ENCODE data around the gene RALGPS2. TPM values are rescaled to one million over a fixed set of nuclear protein-coding genes. Genes with fewer than 3 reads are reported as not detected.

RALGPS2 gene
- total and polyA plus RNA-seq, 2 of the 13 experiments (the other 11 are each of a cell fraction or from before 2014, with no cell fraction given): 15.6 to 36.0 TPM

GRCh38 chr1:178916448-178917174 is 191.6 kb downstream of the RALGPS2 start (continued):
- TF ChIP-seq, protein P1, sequence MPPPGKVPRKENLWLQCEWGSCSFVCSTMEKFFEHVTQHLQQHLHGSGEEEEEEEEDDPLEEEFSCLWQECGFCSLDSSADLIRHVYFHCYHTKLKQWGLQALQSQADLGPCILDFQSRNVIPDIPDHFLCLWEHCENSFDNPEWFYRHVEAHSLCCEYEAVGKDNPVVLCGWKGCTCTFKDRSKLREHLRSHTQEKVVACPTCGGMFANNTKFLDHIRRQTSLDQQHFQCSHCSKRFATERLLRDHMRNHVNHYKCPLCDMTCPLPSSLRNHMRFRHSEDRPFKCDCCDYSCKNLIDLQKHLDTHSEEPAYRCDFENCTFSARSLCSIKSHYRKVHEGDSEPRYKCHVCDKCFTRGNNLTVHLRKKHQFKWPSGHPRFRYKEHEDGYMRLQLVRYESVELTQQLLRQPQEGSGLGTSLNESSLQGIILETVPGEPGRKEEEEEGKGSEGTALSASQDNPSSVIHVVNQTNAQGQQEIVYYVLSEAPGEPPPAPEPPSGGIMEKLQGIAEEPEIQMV (CRISPR knock-in tag; IDR thresholded peaks at IDR 0.05; ENCODE audit: low read depth): no peak
- TF ChIP-seq CHCHD3 (CRISPR knock-in tag; IDR thresholded peaks at IDR 0.05) (no peak), ZNF296 (CRISPR knock-in tag; conservative IDR thresholded peaks at IDR 0.05) (no peak), BHLHE40 (IDR thresholded peaks at IDR 0.05; ENCODE audit: low read length) (peak; percentile 34; the same call in 1 of the 2 replicates), FOXP1 (IDR thresholded peaks at IDR 0.05) (no peak), FOXP1 (CRISPR knock-in tag; IDR thresholded peaks at IDR 0.05) (peak; percentile 90), ZIK1 (CRISPR knock-in tag; IDR thresholded peaks at IDR 0.05; ENCODE audit: borderline replicate concordance, low read depth) (no peak), MIXL1 (CRISPR knock-in tag; IDR thresholded peaks at IDR 0.05) (peak; percentile 12; the same call in 1 of the 2 replicates), ZBTB34 (CRISPR knock-in tag; IDR thresholded peaks at IDR 0.05) (0 out of 2 replicates have a peak, but pooled peaks have one; percentile 35), ZSCAN25 (CRISPR knock-in tag; IDR thresholded peaks at IDR 0.05) (no peak), HNF4G (IDR thresholded peaks at IDR 0.05; ENCODE audit: borderline replicate concordance, low read depth, low read length) (0 out of 2 replicates have a peak, but pooled peaks have one; percentile 36), HNF4G (CRISPR knock-in tag; IDR thresholded peaks at IDR 0.05; ENCODE audit: borderline replicate concordance, low read depth) (no peak), HNRNPUL1 (IDR thresholded peaks at IDR 0.05; ENCODE audit: low read depth, low read length) (0 out of 2 replicates have a peak, but pooled peaks have one; percentile 22), NBN (conservative IDR thresholded peaks at IDR 0.05) (no peak), FOXA3 (CRISPR knock-in tag; IDR thresholded peaks at IDR 0.05) (peak; percentile 69), MAZ (IDR thresholded peaks at IDR 0.05; ENCODE audit: borderline replicate concordance, low read depth, low read length) (no peak), MAZ (CRISPR knock-in tag; IDR thresholded peaks at IDR 0.05; ENCODE audit: low read depth) (no peak), NONO (IDR thresholded peaks at IDR 0.05) (no peak), NONO (CRISPR knock-in tag; conservative IDR thresholded peaks at IDR 0.05) (0 out of 2 replicates have a peak, but pooled peaks have one; percentile 25), ZNF207 (IDR thresholded peaks at IDR 0.05; ENCODE audit: borderline replicate concordance) (no peak), REPIN1 (CRISPR knock-in tag; IDR thresholded peaks at IDR 0.05; ENCODE audit: borderline replicate concordance, low read depth) (0 out of 2 replicates have a peak, but pooled peaks have one; percentile 32), HDAC1 (CRISPR knock-in tag; IDR thresholded peaks at IDR 0.05) (peak; percentile 14; the same call in 1 of the 2 replicates), SNAI1 (CRISPR knock-in tag; IDR thresholded peaks at IDR 0.05; ENCODE audit: borderline replicate concordance) (no peak), MED1 (CRISPR knock-in tag; IDR thresholded peaks at IDR 0.05) (peak; percentile 74)
- TF ChIP-seq, protein P2, sequence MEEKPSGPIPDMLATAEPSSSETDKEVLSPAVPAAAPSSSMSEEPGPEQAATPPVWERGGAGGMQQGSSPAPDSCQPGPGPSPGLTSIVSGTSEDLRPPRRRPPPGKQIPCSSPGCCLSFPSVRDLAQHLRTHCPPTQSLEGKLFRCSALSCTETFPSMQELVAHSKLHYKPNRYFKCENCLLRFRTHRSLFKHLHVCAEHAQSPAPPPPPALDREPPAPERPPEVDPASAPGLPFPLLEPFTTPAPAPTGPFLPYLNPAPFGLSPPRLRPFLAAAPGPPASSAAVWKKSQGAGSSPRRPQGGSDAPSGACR (CRISPR knock-in tag; IDR thresholded peaks at IDR 0.05): no peak
- TF ChIP-seq, protein P3, sequence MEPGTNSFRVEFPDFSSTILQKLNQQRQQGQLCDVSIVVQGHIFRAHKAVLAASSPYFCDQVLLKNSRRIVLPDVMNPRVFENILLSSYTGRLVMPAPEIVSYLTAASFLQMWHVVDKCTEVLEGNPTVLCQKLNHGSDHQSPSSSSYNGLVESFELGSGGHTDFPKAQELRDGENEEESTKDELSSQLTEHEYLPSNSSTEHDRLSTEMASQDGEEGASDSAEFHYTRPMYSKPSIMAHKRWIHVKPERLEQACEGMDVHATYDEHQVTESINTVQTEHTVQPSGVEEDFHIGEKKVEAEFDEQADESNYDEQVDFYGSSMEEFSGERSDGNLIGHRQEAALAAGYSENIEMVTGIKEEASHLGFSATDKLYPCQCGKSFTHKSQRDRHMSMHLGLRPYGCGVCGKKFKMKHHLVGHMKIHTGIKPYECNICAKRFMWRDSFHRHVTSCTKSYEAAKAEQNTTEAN (CRISPR knock-in tag; conservative IDR thresholded peaks at IDR 0.05): no peak
- TF ChIP-seq, protein P4, sequence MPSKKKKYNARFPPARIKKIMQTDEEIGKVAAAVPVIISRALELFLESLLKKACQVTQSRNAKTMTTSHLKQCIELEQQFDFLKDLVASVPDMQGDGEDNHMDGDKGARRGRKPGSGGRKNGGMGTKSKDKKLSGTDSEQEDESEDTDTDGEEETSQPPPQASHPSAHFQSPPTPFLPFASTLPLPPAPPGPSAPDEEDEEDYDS (CRISPR knock-in tag; IDR thresholded peaks at IDR 0.05): peak; percentile 68; the same call in 1 of the 2 replicates

Data from HepG2 (cell line).